Neural progenitor cell (in vitro differentiated cells): ENCODE data around the gene TSPAN14. TPM values are rescaled to one million over a fixed set of nuclear protein-coding genes. Genes with fewer than 3 reads are reported as not detected.

Experiments used
- DNase-seq: peaks from one replicate; pipeline ENCODE4 v3.0.0-alpha.2; 2016; ENCODE audit warnings: low spot score
- H2AFZ ChIP-seq: fragments of 200-600 bp; sonication (generic); replicated peaks from 2 replicates; pipeline ENCODE4 v1.6.1; 2016; ENCODE audit warnings: antibody characterized with exemption
- H3F3A ChIP-seq: fragments of 200-600 bp; sonication (generic); 2 replicates; pipeline ENCODE4 v1.6.1; 2016; ENCODE audit warnings: antibody characterized with exemption, low read depth
- H3K27ac ChIP-seq: fragments of 200-600 bp; sonication (generic); 2 replicates; pipeline ENCODE4 v1.5.1; 2016; ENCODE audit warnings: mild to moderate bottlenecking
- H3K27me3 ChIP-seq: fragments of 200-600 bp; sonication (generic); 2 replicates; pipeline ENCODE4 v1.6.1; 2016; ENCODE audit warnings: mild to moderate bottlenecking, moderate library complexity
- H3K36me3 ChIP-seq: fragments of 200-600 bp; sonication (generic); 2 replicates; pipeline ENCODE4 v1.5.1; 2016
- H3K4me1 ChIP-seq: fragments of 200-600 bp; sonication (generic); 2 replicates; pipeline ENCODE4 v1.6.1; 2016; ENCODE audit warnings: mixed run types
- H3K4me2 ChIP-seq: fragments of 200-600 bp; sonication (generic); 2 replicates; pipeline ENCODE4 v1.6.1; 2016
- H3K4me3 ChIP-seq: fragments of 200-600 bp; sonication (generic); 2 replicates; pipeline ENCODE4 v1.5.1; 2016
- H3K79me2 ChIP-seq: fragments of 200-600 bp; sonication (generic); 2 replicates; pipeline ENCODE4 v1.6.1; 2016; ENCODE audit warnings: low read depth
- H3K9ac ChIP-seq: fragments of 200-600 bp; sonication (generic); 2 replicates; pipeline ENCODE4 v1.6.1; 2016
- H3K9me3 ChIP-seq: fragments of 200-600 bp; sonication (generic); 2 replicates; pipeline ENCODE4 v1.5.1; 2016; ENCODE audit warnings: low read depth
- H4K20me1 ChIP-seq: fragments of 200-600 bp; sonication (generic); 2 replicates; pipeline ENCODE4 v1.6.1; 2016; ENCODE audit warnings: low read depth
- H3K27ac Mint-ChIP-seq: 3 replicates; pipeline ENCODE4 v1.8.0; 2021; ENCODE audit warnings: mixed read lengths
- H3K27me3 Mint-ChIP-seq: 2 replicates; pipeline ENCODE4 v1.8.0; 2022; ENCODE audit warnings: low read depth, mild to moderate bottlenecking, inconsistent platforms, moderate library complexity, mixed read lengths; ENCODE audit not compliant: insufficient read depth
- H3K36me3 Mint-ChIP-seq: 3 replicates; pipeline ENCODE4 v1.8.0; 2021; ENCODE audit warnings: mixed read lengths
- H3K4me1 Mint-ChIP-seq: 3 replicates; pipeline ENCODE4 v1.8.0; 2021; ENCODE audit warnings: mixed read lengths
- H3K4me3 Mint-ChIP-seq: 3 replicates; pipeline ENCODE4 v1.8.0; 2021; ENCODE audit warnings: mild to moderate bottlenecking, moderate library complexity, mixed read lengths
- H3K9me3 Mint-ChIP-seq: 3 replicates; pipeline ENCODE4 v1.8.0; 2020; ENCODE audit warnings: mixed read lengths
- CTCF ChIP-seq: fragments of 200-600 bp; sonication (generic); IDR thresholded peaks from 2 replicates; pipeline ENCODE4 v1.5.1; 2017; ENCODE audit warnings: antibody characterized with exemption, mild to moderate bottlenecking
- EZH2 ChIP-seq: fragments of 200-600 bp; sonication (generic); IDR thresholded peaks from 2 replicates; pipeline ENCODE4 v1.6.1; 2017; ENCODE audit warnings: antibody characterized with exemption, mild to moderate bottlenecking, moderate library complexity
- EZH2phosphoT487 ChIP-seq: fragments of 200-600 bp; sonication (generic); IDR thresholded peaks from 2 replicates; pipeline ENCODE4 v1.6.1; 2017; ENCODE audit warnings: antibody characterized with exemption
- total RNA-seq: library from RNA; depleted of rRNA; stranded (reverse); fragments of >200 nt; gene quantifications from 2 replicates; pipeline ENCODE4 v1.2.3, GENCODE V29; 2015; ENCODE audit warnings: low replicate concordance

TSPAN14 gene
- total RNA-seq, 1 donor from 2014 or later: 32.7 TPM

- no peaks in the 10 kb centered on the region for H3K36me3 ChIP-seq
- no peaks in the 10 kb centered on the region for H3K4me1 ChIP-seq
- no peak overlapping the region for H3K9ac ChIP-seq
- no peaks in the 10 kb centered on the region for H3K79me2 ChIP-seq
- no peaks in the 10 kb centered on the region for H3K9me3 ChIP-seq
- H3K27ac ChIP-seq: no peak overlapping the region
- no peak for DNase-seq
- H3K4me1 Mint-ChIP-seq: no peaks in the 10 kb centered on the region
- H2AFZ ChIP-seq: no peak overlapping the region
- no peaks in the 10 kb centered on the region for H3K27me3 ChIP-seq
- TF ChIP-seq EZH2: no peak
- TF ChIP-seq EZH2phosphoT487: no peak
- TF ChIP-seq CTCF: no peak
- peaks cover 5% of the 10 kb centered on the region for H3K27me3 Mint-ChIP-seq
- peaks cover 51% of the 10 kb centered on the region for H3K36me3 Mint-ChIP-seq
- H3K27ac Mint-ChIP-seq: no peak overlapping the region
- H3K4me3 Mint-ChIP-seq: no peak overlapping the region
- no peak overlapping the region for H3K4me2 ChIP-seq
- no peak overlapping the region for H3K4me3 ChIP-seq
- H3F3A ChIP-seq: no peaks in the 10 kb centered on the region
- H4K20me1 ChIP-seq: no peaks in the 10 kb centered on the region
- no peaks in the 10 kb centered on the region for H3K9me3 Mint-ChIP-seq
Observed at GRCh38 chr10:80515511-80515910, 61.4 kb downstream of the TSPAN14 start.

GRCh38 chr10:80515941-80516340, 61.8 kb downstream of the TSPAN14 start:
- no peak overlapping the region for H2AFZ ChIP-seq
- no peaks in the 10 kb centered on the region for H3K9me3 ChIP-seq
- H3K4me1 ChIP-seq: no peaks in the 10 kb centered on the region
- H3K9ac ChIP-seq: no peak overlapping the region
- peaks cover 2% of the 10 kb centered on the region for H3K4me1 Mint-ChIP-seq
- no peaks in the 10 kb centered on the region for H3K9me3 Mint-ChIP-seq
- DNase-seq: no peak
- peaks cover 5% of the 10 kb centered on the region for H3K27me3 Mint-ChIP-seq
- H3K4me3 Mint-ChIP-seq: no peak overlapping the region
- no peaks in the 10 kb centered on the region for H3K79me2 ChIP-seq
- no peak overlapping the region for H3K27ac Mint-ChIP-seq
- no peak overlapping the region for H3K4me3 ChIP-seq
- H3K27me3 ChIP-seq: no peaks in the 10 kb centered on the region
- no peaks in the 10 kb centered on the region for H3K36me3 ChIP-seq
- no peaks in the 10 kb centered on the region for H3F3A ChIP-seq
- no peaks in the 10 kb centered on the region for H4K20me1 ChIP-seq
- H3K36me3 Mint-ChIP-seq: peaks cover 52% of the 10 kb centered on the region
- no peak overlapping the region for H3K27ac ChIP-seq
- TF ChIP-seq EZH2phosphoT487: no peak
- no peak for TF ChIP-seq EZH2
- TF ChIP-seq CTCF: no peak
- H3K4me2 ChIP-seq: no peak overlapping the region

GRCh38 chr10:80516506-80517075, 62.5 kb downstream of the TSPAN14 start:
- H3K36me3 Mint-ChIP-seq: peaks cover 52% of the 10 kb centered on the region
- Histone ChIP-seq H3K79me2 (no peaks in the 10 kb centered on the region), H3K4me1 (no peaks in the 10 kb centered on the region), H3K36me3 (no peaks in the 10 kb centered on the region), H3K27me3 (no peaks in the 10 kb centered on the region), H2AFZ (no peak overlapping the region), H3K4me3 (no peak overlapping the region), H3K4me2 (no peak overlapping the region), H4K20me1 (no peaks in the 10 kb centered on the region), H3K9ac (no peak overlapping the region), H3F3A (no peaks in the 10 kb centered on the region), H3K27ac (no peak overlapping the region), H3K9me3 (no peaks in the 10 kb centered on the region)
- no peak for TF ChIP-seq EZH2
- TF ChIP-seq CTCF: no peak
- no peak for TF ChIP-seq EZH2phosphoT487
- peaks cover 5% of the 10 kb centered on the region for H3K27me3 Mint-ChIP-seq
- H3K9me3 Mint-ChIP-seq: no peaks in the 10 kb centered on the region
- H3K4me3 Mint-ChIP-seq: no peak overlapping the region
- H3K27ac Mint-ChIP-seq: no peak overlapping the region
- no peak for DNase-seq
- H3K4me1 Mint-ChIP-seq: peaks cover 2% of the 10 kb centered on the region
